Activated CD8-positive, alpha-beta T cell treated with anti-CD3 and anti-CD28 coated beads for 36 hours (primary cell): ENCODE results near the gene PODNL1. TPM values are rescaled to one million over a fixed set of nuclear protein-coding genes. Genes with fewer than 3 reads are reported as not detected.

Source experiments
- ATAC-seq: fragments of 200-7000 bp; cut with Tn5 transposase; one replicate; pipeline ENCODE4 v1.10.0; 2021; ENCODE audit warnings: mild to moderate bottlenecking, moderate library complexity
- CTCF ChIA-PET: fragments of 350-600 bp; sonication (Branson Sonifier 250); formaldehyde crosslinking; loops from one replicate; lab custom pipeline; 2021; ENCODE audit warnings: antibody characterized with exemption; lab: Charles Lee
- POLR2A ChIA-PET: fragments of 350-600 bp; sonication (Branson Sonifier 250); formaldehyde crosslinking; loops from one replicate; lab custom pipeline; 2021; ENCODE audit warnings: antibody characterized with exemption; lab: Charles Lee
- DNase-seq: peaks from one replicate; pipeline ENCODE4 v3.0.0-alpha.2; 2020
- H3K27ac Mint-ChIP-seq: one replicate; pipeline ENCODE4 v1.8.0; 2021; ENCODE audit warnings: mild to moderate bottlenecking, mixed read lengths
- H3K27me3 Mint-ChIP-seq: one replicate; pipeline ENCODE4 v1.8.0; 2021; ENCODE audit warnings: mixed read lengths
- H3K36me3 Mint-ChIP-seq: one replicate; pipeline ENCODE4 v1.8.0; 2021; ENCODE audit warnings: low read depth, mixed read lengths
- H3K4me1 Mint-ChIP-seq: one replicate; pipeline ENCODE4 v1.8.0; 2021; ENCODE audit warnings: low read depth, mixed read lengths
- H3K4me3 Mint-ChIP-seq: one replicate; pipeline ENCODE4 v1.8.0; 2021; ENCODE audit warnings: mild to moderate bottlenecking, moderate library complexity, mixed read lengths
- H3K9me3 Mint-ChIP-seq: one replicate; pipeline ENCODE4 v1.8.0; 2021; ENCODE audit warnings: mixed read lengths
- intact Hi-C: fragments of 100-400 bp; cut with micrococcal nuclease; formaldehyde crosslinking; loops from one replicate; pipeline ENCODE4 v1.10.0; 2022
- total RNA-seq, 2 experiments: library from RNA; stranded (reverse); gene quantifications; one replicate each; pipeline ENCODE4 v1.2.3, GENCODE V29; 2021
- TF ChIP-seq, protein P1 (sequence below): fragments of 200-600 bp; IDR thresholded peaks from one replicate; pipeline ENCODE4 v1.8.0; 2022; ENCODE audit warnings: antibody characterized with exemption, mild to moderate bottlenecking

The PODNL1 gene
- total RNA-seq, 2 experiments from 2014 or later, result not detected

DNA sequence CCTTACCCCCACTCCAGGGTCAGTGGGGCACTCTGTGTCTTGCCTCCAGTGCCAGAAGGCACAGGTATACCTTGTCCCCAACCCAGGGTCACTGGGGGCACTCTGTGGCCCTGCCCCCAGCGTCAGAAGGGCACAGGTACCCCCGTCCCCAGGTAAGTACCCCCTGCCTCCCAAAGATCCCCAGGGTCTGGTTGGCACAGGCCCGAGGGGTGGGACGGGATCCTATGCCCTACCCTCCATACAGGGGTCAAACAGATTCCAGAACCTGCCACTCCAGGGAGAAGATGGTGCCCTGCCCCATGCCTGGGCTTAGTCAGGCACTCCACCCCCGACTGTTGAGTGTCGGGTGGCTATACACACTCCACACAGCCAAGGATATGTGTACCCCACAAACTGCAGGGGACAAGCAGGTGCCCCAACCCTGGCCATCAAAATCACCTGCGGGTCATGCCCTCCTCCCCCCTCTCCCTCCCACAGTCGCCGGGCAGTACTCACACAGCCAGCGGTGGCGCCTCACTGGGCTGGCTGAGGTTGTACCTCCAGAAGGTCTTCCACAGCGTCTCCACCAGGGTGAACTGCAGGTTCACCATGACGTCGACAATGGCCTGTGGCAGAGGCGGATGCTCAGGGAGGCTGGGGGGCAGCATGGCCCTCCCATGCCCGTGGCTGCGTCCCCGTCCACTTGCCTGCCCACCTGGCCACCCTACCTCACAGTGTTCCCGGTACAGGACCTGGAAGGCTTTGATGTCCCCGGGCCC is 27.9 kb upstream of the PODNL1 start:
- ChIA-PET CTCF (interaction anchor here (0.6 kb wide), 1 partner anchor 87 kb away, joined by 3 read pairs; no protein-coding TSS in a partner anchor), POLR2A (no interaction called here)
- no peak overlapping the region for H3K4me3 Mint-ChIP-seq
- no peaks in the 10 kb centered on the region for H3K27me3 Mint-ChIP-seq
- no peak overlapping the region for H3K27ac Mint-ChIP-seq
- TF ChIP-seq, protein P1, sequence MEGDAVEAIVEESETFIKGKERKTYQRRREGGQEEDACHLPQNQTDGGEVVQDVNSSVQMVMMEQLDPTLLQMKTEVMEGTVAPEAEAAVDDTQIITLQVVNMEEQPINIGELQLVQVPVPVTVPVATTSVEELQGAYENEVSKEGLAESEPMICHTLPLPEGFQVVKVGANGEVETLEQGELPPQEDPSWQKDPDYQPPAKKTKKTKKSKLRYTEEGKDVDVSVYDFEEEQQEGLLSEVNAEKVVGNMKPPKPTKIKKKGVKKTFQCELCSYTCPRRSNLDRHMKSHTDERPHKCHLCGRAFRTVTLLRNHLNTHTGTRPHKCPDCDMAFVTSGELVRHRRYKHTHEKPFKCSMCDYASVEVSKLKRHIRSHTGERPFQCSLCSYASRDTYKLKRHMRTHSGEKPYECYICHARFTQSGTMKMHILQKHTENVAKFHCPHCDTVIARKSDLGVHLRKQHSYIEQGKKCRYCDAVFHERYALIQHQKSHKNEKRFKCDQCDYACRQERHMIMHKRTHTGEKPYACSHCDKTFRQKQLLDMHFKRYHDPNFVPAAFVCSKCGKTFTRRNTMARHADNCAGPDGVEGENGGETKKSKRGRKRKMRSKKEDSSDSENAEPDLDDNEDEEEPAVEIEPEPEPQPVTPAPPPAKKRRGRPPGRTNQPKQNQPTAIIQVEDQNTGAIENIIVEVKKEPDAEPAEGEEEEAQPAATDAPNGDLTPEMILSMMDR, result no peak
- no peaks in the 10 kb centered on the region for H3K9me3 Mint-ChIP-seq
- DNase-seq (no peak), ATAC-seq (no peak)
- no peaks in the 10 kb centered on the region for H3K4me1 Mint-ChIP-seq
- intact Hi-C loops, result no loop called here
- H3K36me3 Mint-ChIP-seq, result peaks cover 11% of the 10 kb centered on the region

- Mint-ChIP-seq H3K4me3 (no peak overlapping the region), H3K27me3 (no peaks in the 10 kb centered on the region), H3K9me3 (no peaks in the 10 kb centered on the region), H3K27ac (no peak overlapping the region), H3K36me3 (peaks cover 13% of the 10 kb centered on the region), H3K4me1 (no peaks in the 10 kb centered on the region)
- DNase-seq (no peak), ATAC-seq (no peak)
- CTCF ChIA-PET, result no interaction called here
- intact Hi-C loops, result no loop called here
- TF ChIP-seq, protein P1, result no peak
- POLR2A ChIA-PET, result no interaction called here
These were observed 27.2 kb upstream of the PODNL1 start for GRCh38 chr19:13965377-13965896.

DNA sequence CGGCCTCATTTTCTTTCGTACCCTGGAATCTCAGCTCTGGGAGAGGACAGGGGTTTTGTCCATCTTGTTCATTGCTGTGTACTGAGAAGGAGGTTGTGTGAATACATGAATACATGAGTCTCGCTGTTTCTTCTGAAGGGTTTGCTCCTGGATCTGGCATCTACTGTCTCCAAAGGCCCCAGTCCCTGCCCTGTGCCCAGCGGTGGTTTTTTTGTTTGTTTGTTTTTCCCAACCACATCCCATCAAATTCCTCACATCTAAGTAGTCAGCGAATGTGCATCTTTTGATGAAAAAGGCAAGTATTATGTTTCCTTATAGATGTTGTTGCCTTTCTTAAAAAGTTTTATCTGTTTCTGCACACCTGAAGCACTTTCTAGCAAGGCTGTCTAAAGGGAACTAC is 26.6 kb upstream of the PODNL1 start:
- intact Hi-C loops, result no loop called here

GRCh38 chr19:13963603-13964105 is 25.4 kb upstream of the PODNL1 start:
- POLR2A ChIA-PET, result interaction anchor here (0.9 kb wide), 1 partner anchor 10 kb away, joined by 3 read pairs; no protein-coding TSS in a partner anchor
- ATAC-seq (no peak), DNase-seq (no peak)
- no peaks in the 10 kb centered on the region for H3K27me3 Mint-ChIP-seq
- peaks cover 9% of the 10 kb centered on the region for H3K36me3 Mint-ChIP-seq
- no peak overlapping the region for H3K27ac Mint-ChIP-seq
- H3K4me3 Mint-ChIP-seq, result no peak overlapping the region
- no peaks in the 10 kb centered on the region for H3K4me1 Mint-ChIP-seq
- intact Hi-C loops, result no loop called here
- TF ChIP-seq, protein P1, result no peak
- CTCF ChIA-PET, result no interaction called here
- H3K9me3 Mint-ChIP-seq, result no peaks in the 10 kb centered on the region

More for the DNA sequence above, 26.6 kb upstream of the PODNL1 start:
- no peak for ATAC-seq
- H3K27me3 Mint-ChIP-seq, result no peaks in the 10 kb centered on the region
- TF ChIP-seq, protein P1, result no peak
- peaks cover 14% of the 10 kb centered on the region for H3K36me3 Mint-ChIP-seq
- POLR2A ChIA-PET, result no interaction called here
- CTCF ChIA-PET, result no interaction called here
- no peak overlapping the region for H3K4me3 Mint-ChIP-seq
- H3K27ac Mint-ChIP-seq, result no peak overlapping the region
- H3K9me3 Mint-ChIP-seq, result no peaks in the 10 kb centered on the region
- DNase-seq, result no peak
- no peaks in the 10 kb centered on the region for H3K4me1 Mint-ChIP-seq
